HepG2 (cell line): Measurements from ENCODE around the gene CAMK4.

Experiments used
- PBX3 ChIP-seq: sonication (generic); formaldehyde crosslinking; IDR thresholded peaks from 2 replicates; pipeline ENCODE4 v1.8.1; 2023; ENCODE audit warnings: missing genetic modification reagents, inconsistent platforms, borderline replicate concordance
- POLR2AphosphoS5 ChIP-seq: IDR thresholded peaks from 2 replicates; pipeline ENCODE4 v1.6.1; 2012; ENCODE audit warnings: low read depth, low read length
- TRIM22 ChIP-seq: fragments of 450-650 bp; IDR thresholded peaks from 2 replicates; pipeline ENCODE4 v1.6.1; 2017
- TRIM24 ChIP-seq: sonication (generic); formaldehyde crosslinking; IDR thresholded peaks from 2 replicates; pipeline ENCODE4 v1.8.0; 2022; ENCODE audit warnings: mild to moderate bottlenecking, missing genetic modification reagents
- ZNF282 ChIP-seq: fragments of 450-650 bp; IDR thresholded peaks from 2 replicates; pipeline ENCODE4 v1.6.1; 2018; ENCODE audit not compliant: partially characterized antibody
- ZNF589 ChIP-seq: sonication (generic); formaldehyde crosslinking; conservative IDR thresholded peaks from 2 replicates; pipeline ENCODE4 v1.8.0; 2022; ENCODE audit warnings: mild to moderate bottlenecking, moderate library complexity, missing genetic modification reagents

GRCh38 chr5:111383288-111383970, 159.2 kb downstream of the CAMK4 start:
- TF ChIP-seq TRIM22 (no peak), ZNF282 (no peak), ZNF589 (no peak), PBX3 (CRISPR knock-in tag) (no peak), POLR2AphosphoS5 (no peak), TRIM24 (CRISPR knock-in tag) (no peak)
